Measurements from ENCODE around the gene DNLZ. TPM values are rescaled to one million over a fixed set of nuclear protein-coding genes. Genes with fewer than 3 reads are reported as not detected.

Gene DNLZ
- total RNA-seq, 4 donors from 2014 or later: 5.6 to 19.8 (median 13.5) TPM

- Histone ChIP-seq H3K9me3 (peaks cover 0 to 10% (median 0%) of the 10 kb centered on the region in 4 donors), H3K27ac (no peak overlapping the region), H3K4me3 (no peak overlapping the region), H3K36me3 (no peaks in the 10 kb centered on the region), H3K4me1 (peaks cover 3 to 18% (median 10%) of the 10 kb centered on the region in 4 donors), H3K27me3 (no peaks in the 10 kb centered on the region)
- TF ChIP-seq POLR2A (IDR thresholded peaks at IDR 0.05): no peak
- no peak for TF ChIP-seq CTCF (IDR thresholded peaks at IDR 0.05)
- DNase-seq: no peak
Measured at GRCh38 chr9:136368190-136368589, 4.6 kb upstream of the DNLZ start.

GRCh38 chr9:136367296-136368145 lies 4.0 kb upstream of the DNLZ start:
- Histone ChIP-seq H3K36me3 (no peaks in the 10 kb centered on the region), H3K27ac (no peak overlapping the region), H3K9me3 (peaks cover 0 to 10% (median 0%) of the 10 kb centered on the region in 4 donors), H3K4me3 (no peak overlapping the region), H3K4me1 (peaks cover 3 to 17% (median 9%) of the 10 kb centered on the region in 4 donors), H3K27me3 (no peaks in the 10 kb centered on the region)
- no peak for TF ChIP-seq POLR2A (IDR thresholded peaks at IDR 0.05)
- no peak for TF ChIP-seq CTCF (IDR thresholded peaks at IDR 0.05)
- DNase-seq: no peak

- TF ChIP-seq CTCF (IDR thresholded peaks at IDR 0.05): no peak
- no peak for TF ChIP-seq POLR2A (IDR thresholded peaks at IDR 0.05)
- no peak for DNase-seq
- no peak overlapping the region for H3K27ac ChIP-seq
Measured at GRCh38 chr9:136366826-136367225, 3.3 kb upstream of the DNLZ start.

GRCh38 chr9:136365775-136366222 lies 2.3 kb upstream of the DNLZ start:
- Histone ChIP-seq H3K4me3 (no peak overlapping the region), H3K4me1 (peaks cover 3 to 25% (median 10%) of the 10 kb centered on the region in 4 donors), H3K27me3 (no peaks in the 10 kb centered on the region), H3K9me3 (peaks cover 0 to 10% (median 0%) of the 10 kb centered on the region in 4 donors), H3K27ac (no peak overlapping the region), H3K36me3 (no peaks in the 10 kb centered on the region)
- no peak for DNase-seq
- no peak for TF ChIP-seq POLR2A (IDR thresholded peaks at IDR 0.05)
- no peak for TF ChIP-seq CTCF (IDR thresholded peaks at IDR 0.05)

More at GRCh38 chr9:136366826-136367225, 3.3 kb upstream of the DNLZ start:
- Histone ChIP-seq H3K4me3 (no peak overlapping the region), H3K27me3 (no peaks in the 10 kb centered on the region), H3K9me3 (peaks cover 0 to 10% (median 0%) of the 10 kb centered on the region in 4 donors), H3K36me3 (no peaks in the 10 kb centered on the region), H3K4me1 (peaks cover 3 to 17% (median 10%) of the 10 kb centered on the region in 4 donors)

- TF ChIP-seq CTCF (IDR thresholded peaks at IDR 0.05): no peak
- no peak for TF ChIP-seq POLR2A (IDR thresholded peaks at IDR 0.05)
- Histone ChIP-seq H3K4me3 (no peak overlapping the region), H3K9me3 (peaks cover 0 to 10% (median 0%) of the 10 kb centered on the region in 4 donors), H3K27me3 (no peaks in the 10 kb centered on the region), H3K4me1 (peaks cover 3 to 25% (median 10%) of the 10 kb centered on the region in 4 donors), H3K27ac (no peak overlapping the region), H3K36me3 (no peaks in the 10 kb centered on the region)
- no peak for DNase-seq
Measured at GRCh38 chr9:136364942-136365774, 1.6 kb upstream of the DNLZ start.
